ENCODE data around the gene FXYD6. TPM values are rescaled to one million over a fixed set of nuclear protein-coding genes. Genes with fewer than 3 reads are reported as not detected.

The FXYD6 gene
- total and polyA plus RNA-seq, 8 donors = 12.7 to 187 (median 40.6) TPM

DNA sequence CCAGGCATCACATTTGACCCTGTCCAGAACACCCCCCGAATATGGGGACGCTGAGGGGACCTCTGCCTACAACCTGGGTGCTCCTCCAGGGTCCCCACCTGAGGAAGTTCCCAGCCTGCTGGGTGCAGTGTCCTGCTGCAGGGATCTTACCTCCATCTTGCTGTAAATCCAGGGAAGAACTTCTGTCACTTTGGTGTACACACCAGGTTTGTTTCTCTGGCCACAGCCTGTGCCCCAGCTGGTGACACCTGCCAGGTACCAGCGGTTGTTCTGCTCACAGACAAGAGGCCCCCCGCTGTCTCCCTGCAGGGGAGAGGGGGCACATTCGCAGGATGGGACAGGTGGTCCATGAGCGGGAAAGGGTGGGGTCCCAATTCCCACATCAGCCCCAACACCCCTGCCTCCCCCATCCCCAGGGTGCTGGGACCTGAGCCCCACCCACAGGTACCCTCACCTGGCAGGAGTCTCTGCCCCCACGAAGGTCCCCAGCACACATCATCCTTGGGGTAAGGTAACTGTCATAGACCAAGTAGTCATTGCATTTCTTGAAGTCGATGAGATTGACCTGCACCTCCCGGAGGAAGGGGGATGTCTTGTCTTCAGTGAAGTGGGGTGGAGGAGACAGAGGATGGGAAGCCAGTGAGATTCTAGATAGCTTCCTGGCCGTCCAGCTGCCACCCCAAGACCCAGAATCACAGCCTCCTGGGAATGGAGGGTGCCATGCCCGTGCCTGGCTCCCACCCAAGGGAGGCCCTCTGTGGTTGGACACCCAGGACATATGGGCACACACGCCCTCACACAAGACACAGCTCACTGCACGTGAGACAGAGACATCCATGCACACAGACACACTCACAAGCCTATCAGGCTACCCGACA lies 27.3 kb upstream of the FXYD6 start:
- peaks cover 0 to 4% (median 0%) of the 10 kb centered on the region in 3 donors for H3K27me3 ChIP-seq
- no peaks in the 10 kb centered on the region for H3K9me3 ChIP-seq
- no peak for DNase-seq
- H3K27ac ChIP-seq = no peak overlapping the region
- H3K4me1 ChIP-seq = peaks cover 0 to 9% (median 2%) of the 10 kb centered on the region in 4 donors
- no peaks in the 10 kb centered on the region for H3K36me3 ChIP-seq
- WGBS, 5 donors = 79 to 90% (median 82%) methylated on average over 12 to 14 of the region's 14 CpGs
- intact Hi-C loops (cut with DNase I; ENCODE audit: low total_unique reads) = no loop called here
- no peak overlapping the region for H3K4me3 ChIP-seq
- TF ChIP-seq POLR2AphosphoS5 (IDR thresholded peaks at IDR 0.05) = no peak
- no peak for TF ChIP-seq POLR2A (IDR thresholded peaks at IDR 0.05)
- TF ChIP-seq EP300 (IDR thresholded peaks at IDR 0.05) = no peak

DNA sequence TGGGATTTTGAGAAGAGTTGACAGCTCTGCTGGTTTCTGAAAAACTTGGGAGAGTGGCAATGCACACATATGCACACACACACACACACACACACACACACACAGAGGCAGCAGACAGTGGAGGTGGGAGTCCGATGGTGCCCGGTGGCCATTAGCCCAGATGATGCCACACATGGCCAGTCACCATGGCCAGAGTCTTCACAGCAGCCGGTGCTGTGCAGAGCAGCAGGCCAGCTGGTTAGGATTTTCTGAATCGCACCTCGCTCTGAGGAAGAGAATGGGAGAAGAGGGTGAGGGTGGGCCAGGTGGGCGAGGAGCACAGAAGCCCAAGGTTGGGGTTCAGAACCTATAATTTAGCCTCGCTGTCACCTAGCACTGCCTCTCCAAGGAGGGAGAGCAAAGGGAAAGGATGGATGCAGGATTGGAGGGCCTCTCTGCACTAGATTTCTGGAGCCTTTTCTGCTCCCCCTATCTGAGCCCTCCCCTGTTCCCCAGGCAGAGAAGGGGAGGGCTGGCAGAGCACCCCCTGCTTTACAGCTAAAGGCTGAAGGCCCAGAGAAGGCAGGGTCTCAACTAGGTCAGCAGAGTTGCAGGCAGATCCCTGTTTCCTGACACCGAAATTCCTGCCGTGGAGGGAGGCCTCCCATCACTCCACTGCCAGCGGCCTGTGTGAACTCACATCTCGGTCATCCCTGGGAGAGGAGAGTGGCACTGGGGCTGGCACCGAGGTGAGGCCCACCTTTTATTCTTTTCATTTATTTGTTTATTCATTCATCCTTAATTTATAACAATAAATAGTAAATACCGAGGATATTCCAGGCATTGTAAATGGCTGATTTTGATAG lies 25.8 kb upstream of the FXYD6 start:
- TF ChIP-seq EP300 (IDR thresholded peaks at IDR 0.05) (no peak), POLR2AphosphoS5 (IDR thresholded peaks at IDR 0.05) (no peak), POLR2A (IDR thresholded peaks at IDR 0.05) (no peak)
- TF ChIP-seq, protein P1, sequence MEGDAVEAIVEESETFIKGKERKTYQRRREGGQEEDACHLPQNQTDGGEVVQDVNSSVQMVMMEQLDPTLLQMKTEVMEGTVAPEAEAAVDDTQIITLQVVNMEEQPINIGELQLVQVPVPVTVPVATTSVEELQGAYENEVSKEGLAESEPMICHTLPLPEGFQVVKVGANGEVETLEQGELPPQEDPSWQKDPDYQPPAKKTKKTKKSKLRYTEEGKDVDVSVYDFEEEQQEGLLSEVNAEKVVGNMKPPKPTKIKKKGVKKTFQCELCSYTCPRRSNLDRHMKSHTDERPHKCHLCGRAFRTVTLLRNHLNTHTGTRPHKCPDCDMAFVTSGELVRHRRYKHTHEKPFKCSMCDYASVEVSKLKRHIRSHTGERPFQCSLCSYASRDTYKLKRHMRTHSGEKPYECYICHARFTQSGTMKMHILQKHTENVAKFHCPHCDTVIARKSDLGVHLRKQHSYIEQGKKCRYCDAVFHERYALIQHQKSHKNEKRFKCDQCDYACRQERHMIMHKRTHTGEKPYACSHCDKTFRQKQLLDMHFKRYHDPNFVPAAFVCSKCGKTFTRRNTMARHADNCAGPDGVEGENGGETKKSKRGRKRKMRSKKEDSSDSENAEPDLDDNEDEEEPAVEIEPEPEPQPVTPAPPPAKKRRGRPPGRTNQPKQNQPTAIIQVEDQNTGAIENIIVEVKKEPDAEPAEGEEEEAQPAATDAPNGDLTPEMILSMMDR (IDR thresholded peaks at IDR 0.05) = no peak
- no peak overlapping the region for H3K27ac ChIP-seq
- no peaks in the 10 kb centered on the region for H3K27me3 ChIP-seq
- 81 to 89% (median 85%) methylated on average over 12 to 13 of the region's 13 CpGs for WGBS, 5 donors
- H3K9me3 ChIP-seq = no peaks in the 10 kb centered on the region
- intact Hi-C loops (cut with DNase I; ENCODE audit: low total_unique reads) = no loop called here
- DNase-seq = no peak
- no peak overlapping the region for H3K4me3 ChIP-seq
- H3K36me3 ChIP-seq = no peaks in the 10 kb centered on the region
- H3K4me1 ChIP-seq = peaks cover 0 to 4% (median under 1%) of the 10 kb centered on the region in 4 donors

DNA sequence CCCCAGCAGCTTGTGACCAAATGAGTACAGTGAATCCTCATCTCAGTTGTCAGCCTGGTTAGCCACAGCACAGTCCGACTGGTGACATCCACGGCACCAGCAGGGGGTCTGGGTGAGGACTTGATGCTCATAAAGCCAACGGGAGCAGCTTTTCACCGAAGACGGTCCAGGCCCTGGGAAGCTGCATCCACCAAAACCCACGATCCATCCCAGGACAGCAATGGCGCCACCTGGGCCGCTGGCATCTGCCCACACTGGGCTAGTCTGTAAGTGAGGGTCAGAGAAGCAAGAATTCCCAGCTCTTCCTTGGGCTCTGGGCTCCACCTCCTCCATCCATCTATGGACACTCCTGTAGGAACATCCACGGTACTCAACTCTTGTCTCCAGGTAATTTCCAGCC lies 25.1 kb upstream of the FXYD6 start:
- no peaks in the 10 kb centered on the region for H3K9me3 ChIP-seq
- intact Hi-C loops (cut with DNase I; ENCODE audit: low total_unique reads) = no loop called here
- TF ChIP-seq EP300 (IDR thresholded peaks at IDR 0.05) (no peak), POLR2AphosphoS5 (IDR thresholded peaks at IDR 0.05) (no peak), POLR2A (IDR thresholded peaks at IDR 0.05) (no peak)
- TF ChIP-seq, protein P1 (IDR thresholded peaks at IDR 0.05) = no peak
- WGBS, 5 donors = 79 to 94% (median 92%) methylated on average over 5 to 9 of the region's 9 CpGs
- no peaks in the 10 kb centered on the region for H3K36me3 ChIP-seq
- H3K27ac ChIP-seq = no peak overlapping the region
- DNase-seq = no peak
- H3K4me3 ChIP-seq = no peak overlapping the region
- no peaks in the 10 kb centered on the region for H3K4me1 ChIP-seq
- no peaks in the 10 kb centered on the region for H3K27me3 ChIP-seq

DNA sequence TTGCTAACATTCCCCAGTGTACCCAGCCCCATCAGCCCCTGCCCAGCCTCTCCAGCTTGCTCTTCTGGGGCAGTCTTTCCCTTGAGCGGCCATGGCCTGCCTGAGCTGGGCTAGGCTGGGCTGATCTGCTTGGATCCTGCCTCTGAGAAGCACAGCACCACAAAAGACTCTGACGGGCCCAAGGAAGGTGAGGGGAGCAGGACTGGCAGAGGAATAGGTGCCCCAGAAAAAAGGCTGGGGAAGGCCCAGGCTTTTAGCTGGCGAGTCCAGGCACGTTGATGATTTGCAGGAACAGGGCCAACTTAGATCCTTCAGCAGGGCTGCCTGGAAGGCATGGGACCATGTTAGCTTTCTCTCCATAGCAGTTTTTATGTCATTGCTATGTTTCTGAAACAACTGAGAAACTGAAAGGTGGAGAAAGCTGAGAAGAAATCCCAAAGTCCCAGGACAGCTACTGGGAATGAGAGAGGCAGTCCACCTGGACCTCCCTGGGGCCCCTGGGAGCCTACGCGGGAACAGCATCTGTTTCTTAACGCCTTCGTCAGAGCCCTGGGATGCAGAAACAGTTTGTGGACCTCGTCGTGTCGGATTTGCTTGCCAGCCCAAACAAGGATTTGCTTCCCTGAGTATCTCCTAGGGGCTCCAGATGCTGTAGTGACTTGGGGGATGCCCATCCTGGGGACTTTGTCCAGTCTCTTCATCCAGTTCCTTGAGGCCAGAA lies 24.4 kb upstream of the FXYD6 start:
- DNase-seq = no peak
- no peak for TF ChIP-seq POLR2AphosphoS5 (IDR thresholded peaks at IDR 0.05)
- no peaks in the 10 kb centered on the region for H3K36me3 ChIP-seq
- 79 to 93% (median 83%) methylated on average over 11 of the region's 11 CpGs for WGBS, 5 donors
- H3K27ac ChIP-seq = no peak overlapping the region
- no peaks in the 10 kb centered on the region for H3K9me3 ChIP-seq
- intact Hi-C loops (cut with DNase I; ENCODE audit: low total_unique reads) = no loop called here
- H3K4me3 ChIP-seq = no peak overlapping the region
- no peaks in the 10 kb centered on the region for H3K27me3 ChIP-seq
- H3K4me1 ChIP-seq = no peaks in the 10 kb centered on the region

DNA sequence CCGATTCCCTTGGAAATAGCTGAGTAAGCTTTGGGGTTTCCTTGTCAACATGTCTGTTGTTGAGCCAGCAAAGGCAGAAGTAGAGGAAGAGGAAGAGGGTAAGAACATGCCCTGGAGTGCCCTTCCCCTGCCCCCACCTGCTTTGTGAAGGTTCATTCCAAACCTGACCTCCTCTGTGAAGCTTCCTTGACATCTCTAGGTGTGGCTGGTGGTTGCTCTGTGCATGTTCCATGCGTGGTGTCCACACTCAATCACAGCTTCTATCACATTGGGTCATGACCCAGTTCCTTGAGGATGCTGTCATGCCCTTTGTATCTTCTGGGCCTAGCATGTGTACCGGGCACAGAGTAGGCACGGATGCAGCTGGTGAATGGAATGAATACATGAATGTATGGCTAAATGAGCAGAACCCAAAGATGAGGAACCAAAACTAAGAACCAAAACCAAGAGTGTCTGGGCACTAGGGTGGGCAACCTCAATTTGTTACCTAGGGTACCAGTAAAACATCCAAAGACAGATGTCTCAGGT lies 23.7 kb upstream of the FXYD6 start:
- no peak for DNase-seq
- WGBS, 5 donors = 69 to 81% (median 78%) methylated on average over 4 of the region's 4 CpGs

More for the DNA sequence above, 23.7 kb upstream of the FXYD6 start:
- no peak overlapping the region for H3K27ac ChIP-seq
- H3K4me1 ChIP-seq = no peaks in the 10 kb centered on the region
- H3K4me3 ChIP-seq = no peak overlapping the region
- no peaks in the 10 kb centered on the region for H3K27me3 ChIP-seq
- TF ChIP-seq, protein P1 (IDR thresholded peaks at IDR 0.05) = no peak
- no peak for TF ChIP-seq POLR2A (IDR thresholded peaks at IDR 0.05)
- no peak for TF ChIP-seq POLR2AphosphoS5 (IDR thresholded peaks at IDR 0.05)
- no peak for TF ChIP-seq EP300 (IDR thresholded peaks at IDR 0.05)
- H3K9me3 ChIP-seq = no peaks in the 10 kb centered on the region
- intact Hi-C loops (cut with DNase I; ENCODE audit: low total_unique reads) = no loop called here
- no peaks in the 10 kb centered on the region for H3K36me3 ChIP-seq

All from stomach (tissue), 9 donors.